H9 (cell line): ENCODE measurements around the gene CEBPZ. TPM values are rescaled to one million over a fixed set of nuclear protein-coding genes. Genes with fewer than 3 reads are reported as not detected.

Experiments used
- DNase-seq: peaks from one replicate; pipeline ENCODE4 v3.0.0-alpha.2; 2017
- H2AFZ ChIP-seq: one replicate; pipeline ENCODE4 v1.6.1; 2013; ENCODE audit warnings: mild to moderate bottlenecking, low read length, control low read depth, moderate library complexity
- H2AK5ac ChIP-seq: 2 replicates; pipeline ENCODE4 v1.6.1; 2013; ENCODE audit warnings: low read length, control low read depth, mixed read lengths; ENCODE audit not compliant: insufficient read length
- H2BK120ac ChIP-seq: one replicate; pipeline ENCODE4 v1.6.1; 2013; ENCODE audit warnings: low read depth, mild to moderate bottlenecking, low read length, control low read depth, inconsistent platforms; ENCODE audit not compliant: poor library complexity, severe bottlenecking
- H2BK12ac ChIP-seq: 2 replicates; pipeline ENCODE4 v1.6.1; 2013; ENCODE audit warnings: low read length, control low read depth, mixed read lengths, low read depth; ENCODE audit not compliant: insufficient read length
- H2BK15ac ChIP-seq: 2 replicates; pipeline ENCODE4 v1.6.1; 2013; ENCODE audit warnings: low read depth, low read length, control low read depth
- H2BK20ac ChIP-seq: one replicate; pipeline ENCODE4 v1.6.1; 2013; ENCODE audit warnings: low read depth, mild to moderate bottlenecking, low read length, control low read depth, inconsistent platforms; ENCODE audit not compliant: poor library complexity, severe bottlenecking
- H2BK5ac ChIP-seq: 2 replicates; pipeline ENCODE4 v1.6.1; 2013; ENCODE audit warnings: low read length, control low read depth, mixed read lengths; ENCODE audit not compliant: insufficient read length
- H3K14ac ChIP-seq: 2 replicates; pipeline ENCODE4 v1.6.1; 2013; ENCODE audit warnings: low read length, control low read depth; ENCODE audit not compliant: insufficient read depth
- H3K18ac ChIP-seq: 2 replicates; pipeline ENCODE4 v1.6.1; 2013; ENCODE audit warnings: low read depth, mild to moderate bottlenecking, mixed read lengths, low read length, control low read depth; ENCODE audit not compliant: insufficient read length
- H3K23ac ChIP-seq: 2 replicates; pipeline ENCODE4 v1.6.1; 2013; ENCODE audit warnings: low read length, control low read depth, mixed read lengths, low read depth; ENCODE audit not compliant: insufficient read length
- H3K23me2 ChIP-seq: 2 replicates; pipeline ENCODE4 v1.6.1; 2013; ENCODE audit warnings: low read depth, mild to moderate bottlenecking, mixed read lengths, low read length, control low read depth; ENCODE audit not compliant: insufficient read length, poor library complexity, severe bottlenecking
- H3K27ac ChIP-seq: 2 replicates; pipeline ENCODE4 v1.5.1; 2013; ENCODE audit warnings: low read length, control low read depth, mixed read lengths, low read depth; ENCODE audit not compliant: insufficient read length
- H3K27me3 ChIP-seq: 2 replicates; pipeline ENCODE4 v1.6.1; 2013; ENCODE audit warnings: low read length, control low read depth, inconsistent platforms; ENCODE audit not compliant: insufficient read depth
- H3K4ac ChIP-seq: 2 replicates; pipeline ENCODE4 v1.6.1; 2013; ENCODE audit warnings: low read depth, mild to moderate bottlenecking, control low read depth, inconsistent platforms, low read length, moderate library complexity
- H3K4me1 ChIP-seq: 2 replicates; pipeline ENCODE4 v1.6.1; 2013; ENCODE audit warnings: low read length, control low read depth, inconsistent platforms; ENCODE audit not compliant: insufficient read depth
- H3K4me2 ChIP-seq: 2 replicates; pipeline ENCODE4 v1.6.1; 2013; ENCODE audit warnings: low read length, control low read depth, mixed read lengths; ENCODE audit not compliant: insufficient read length, insufficient read depth
- H3K56ac ChIP-seq: 2 replicates; pipeline ENCODE4 v1.6.1; 2013; ENCODE audit warnings: low read depth, mild to moderate bottlenecking, mixed read lengths, low read length, control low read depth; ENCODE audit not compliant: insufficient read length
- H3K79me1 ChIP-seq: 2 replicates; pipeline ENCODE4 v1.6.1; 2013; ENCODE audit warnings: low read depth, mild to moderate bottlenecking, moderate library complexity, low read length, control low read depth, inconsistent platforms; ENCODE audit not compliant: insufficient read depth, poor library complexity, severe bottlenecking
- H3K79me2 ChIP-seq: 2 replicates; pipeline ENCODE4 v1.6.1; 2013; ENCODE audit warnings: low read length, control low read depth, inconsistent platforms; ENCODE audit not compliant: insufficient read depth
- H3K9ac ChIP-seq: 2 replicates; pipeline ENCODE4 v1.6.1; 2013; ENCODE audit warnings: low read length, control low read depth, mixed read lengths; ENCODE audit not compliant: insufficient read length; ENCODE audit errors: extremely low read depth
- H3K9me3 ChIP-seq: one replicate; pipeline ENCODE4 v1.6.1; 2013; ENCODE audit warnings: low read depth, low read length, inconsistent platforms; ENCODE audit not compliant: control insufficient read depth
- H3T11ph ChIP-seq: one replicate; pipeline ENCODE4 v1.6.1; 2013; ENCODE audit warnings: mild to moderate bottlenecking, low read length, control low read depth, inconsistent platforms
- H4K20me1 ChIP-seq: one replicate; pipeline ENCODE4 v1.6.1; 2013; ENCODE audit not compliant: control insufficient read depth, insufficient read length, insufficient read depth
- H4K5ac ChIP-seq: 2 replicates; pipeline ENCODE4 v1.6.1; 2013; ENCODE audit warnings: low read depth, mild to moderate bottlenecking, mixed read lengths, low read length, control low read depth; ENCODE audit not compliant: insufficient read length
- H4K8ac ChIP-seq: replicated peaks from 2 replicates; pipeline ENCODE4 v1.6.1; 2013; ENCODE audit warnings: low read length, control low read depth, mixed read lengths, low read depth; ENCODE audit not compliant: insufficient read length
- H4K91ac ChIP-seq: 2 replicates; pipeline ENCODE4 v1.6.1; 2013; ENCODE audit warnings: low read depth, mild to moderate bottlenecking, moderate library complexity, mixed read lengths, low read length, control low read depth; ENCODE audit not compliant: insufficient read length
- H3K27ac Mint-ChIP-seq, 3 experiments: 2 replicates in 2 of 3; 3 replicates in 1 of 3; pipeline ENCODE4 v1.8.0; 2020 to 2021; ENCODE audit warnings: mixed read lengths in 3 of 3, mild to moderate bottlenecking in 1 of 3, moderate library complexity in 1 of 3
- H3K27me3 Mint-ChIP-seq: 2 replicates; pipeline ENCODE4 v1.8.0; 2021; ENCODE audit warnings: low read depth, mild to moderate bottlenecking, moderate library complexity, mixed read lengths
- H3K36me3 Mint-ChIP-seq, 3 experiments: 2 replicates in 2 of 3; 3 replicates in 1 of 3; pipeline ENCODE4 v1.8.0; 2020 to 2021; ENCODE audit warnings: low read depth in 3 of 3, mixed read lengths in 3 of 3; ENCODE audit not compliant: insufficient read depth in 1 of 3
- H3K4me1 Mint-ChIP-seq, 2 experiments: 2 replicates each; pipeline ENCODE4 v1.8.0; 2020; ENCODE audit warnings: mixed read lengths in 2 of 2
- H3K4me3 Mint-ChIP-seq, 2 experiments: 2 replicates in 1 of 2; 3 replicates in 1 of 2; pipeline ENCODE4 v1.8.0; 2020 to 2021; ENCODE audit warnings: mild to moderate bottlenecking in 2 of 2, mixed read lengths in 2 of 2, moderate library complexity in 1 of 2
- H3K9me3 Mint-ChIP-seq, 2 experiments: 2 replicates in 1 of 2; 3 replicates in 1 of 2; pipeline ENCODE4 v1.8.0; 2020; ENCODE audit warnings: mild to moderate bottlenecking in 2 of 2, mixed read lengths in 2 of 2, moderate library complexity in 1 of 2
- CTCF ChIP-seq: fragments of 200-600 bp; sonication (generic); conservative IDR thresholded peaks from 3 replicates; pipeline ENCODE4 v1.8.0; 2021; ENCODE audit warnings: antibody characterized with exemption, mild to moderate bottlenecking
- WGBS: extraction: QIAGEN DNeasy Blood & Tissue Kit; methylation state at CpG from one replicate; pipeline ENCODE4 v1.1.7; 2013; ENCODE audit warnings: missing lambda C conversion rate, low lambda C conversion rate, mixed read lengths; ENCODE audit not compliant: insufficient read length; ENCODE audit errors: extremely low coverage; 5-methylcytosine and 5-hydroxymethylcytosine counted together
- total RNA-seq: library from RNA; stranded (reverse); gene quantifications from 2 replicates; pipeline ENCODE4 v1.2.1, GENCODE V29; 2021

Gene CEBPZ
- total RNA-seq, 1 experiment from 2014 or later: 281 TPM

DNA sequence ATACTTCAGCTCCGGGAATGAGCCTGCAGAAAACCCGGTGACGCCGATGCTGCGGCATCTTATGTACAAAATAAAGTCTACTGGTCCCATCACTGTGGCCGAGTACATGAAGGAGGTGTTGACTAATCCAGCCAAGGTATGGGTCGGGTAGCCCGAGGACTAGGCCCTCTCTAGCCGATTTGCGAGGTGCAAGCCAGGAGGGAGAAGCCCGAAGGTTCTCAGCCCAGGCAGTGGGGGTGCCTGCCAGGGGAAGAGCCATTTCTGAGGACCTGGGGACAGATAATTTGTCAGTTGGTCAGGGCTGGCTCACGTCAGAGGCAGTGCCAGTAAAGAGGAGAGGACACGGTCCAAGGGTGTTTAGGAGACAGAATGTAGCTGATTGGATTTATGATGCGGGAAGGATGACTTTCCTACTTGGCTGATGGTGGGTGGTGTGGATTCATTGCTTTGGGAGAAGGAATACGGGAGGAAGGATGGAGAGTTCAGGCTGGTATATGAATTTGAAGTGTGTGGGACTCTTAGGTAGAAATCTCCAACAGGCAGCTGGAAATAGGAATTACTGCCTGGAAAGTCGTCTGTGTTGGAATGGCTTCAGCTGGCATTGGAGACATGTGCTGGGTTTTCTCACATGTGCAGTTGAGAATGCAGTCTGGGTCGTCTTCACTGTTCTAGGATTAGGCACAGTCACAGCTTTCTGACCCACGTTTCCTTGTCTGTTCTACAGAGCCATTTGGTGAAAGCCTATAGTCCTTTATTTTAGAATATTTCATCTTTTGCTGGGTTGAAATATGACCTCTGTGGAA lies 936 bp upstream of the CEBPZ start:
- H2AFZ ChIP-seq: no peak overlapping the region
- no peaks in the 10 kb centered on the region for H3K9me3 ChIP-seq
- peaks cover 4% of the 10 kb centered on the region; the same call in 1 of the 2 replicates for H3K4me1 ChIP-seq
- DNase-seq: no peak
- peak overlapping the region; percentile 92 for H3K4me2 ChIP-seq
- no peak overlapping the region for H3K23ac ChIP-seq
- no peak overlapping the region for H3T11ph ChIP-seq
- no peaks in the 10 kb centered on the region for H3K27me3 Mint-ChIP-seq
- H3K18ac ChIP-seq: no peak overlapping the region
- no peak overlapping the region for H4K8ac ChIP-seq
- H2BK12ac ChIP-seq: no peak overlapping the region
- no peak overlapping the region for H3K56ac ChIP-seq
- no peak for TF ChIP-seq CTCF
- H3K79me1 ChIP-seq: no peaks in the 10 kb centered on the region
- whole genome bisulfite sequencing: no CpG with 5 or more reads among the region's 18 CpGs
- no peak overlapping the region for H2BK5ac ChIP-seq
- H3K79me2 ChIP-seq: peaks cover 58% of the 10 kb centered on the region
- no peak overlapping the region for H2BK15ac ChIP-seq
- H2BK20ac ChIP-seq: no peak overlapping the region
- H4K5ac ChIP-seq: no peak overlapping the region
- peaks cover 18% of the 10 kb centered on the region for H3K23me2 ChIP-seq
- no peaks in the 10 kb centered on the region for H3K27me3 ChIP-seq
- no peaks in the 10 kb centered on the region for H4K20me1 ChIP-seq
- peaks cover 35 to 48% of the 10 kb centered on the region in 2 experiments for H3K4me1 Mint-ChIP-seq
- H3K4ac ChIP-seq: no peak overlapping the region
- peaks cover 0 to 3% of the 10 kb centered on the region in 2 experiments; a peak in 2 of 5 replicates for H3K9me3 Mint-ChIP-seq
- no peak overlapping the region for H3K27ac Mint-ChIP-seq
- H2AK5ac ChIP-seq: no peak overlapping the region
- peak overlapping the region; percentile 64 for H3K9ac ChIP-seq
- no peak overlapping the region for H4K91ac ChIP-seq
- H3K27ac ChIP-seq: no peak overlapping the region
- H2BK120ac ChIP-seq: no peak overlapping the region
- H3K36me3 Mint-ChIP-seq: peaks cover 26 to 61% (median 32%) of the 10 kb centered on the region in 3 experiments
- peak overlapping the region; percentile 43 for H3K14ac ChIP-seq
- no peak overlapping the region for H3K4me3 Mint-ChIP-seq
